Measurements from ENCODE around the gene GAGE12F.
"Not testable (repeated sequence)": the region's sequence is repeated elsewhere in the genome, so short reads cannot be mapped to it uniquely, and the experiment has no call there.

GAGE12F gene, protein sequence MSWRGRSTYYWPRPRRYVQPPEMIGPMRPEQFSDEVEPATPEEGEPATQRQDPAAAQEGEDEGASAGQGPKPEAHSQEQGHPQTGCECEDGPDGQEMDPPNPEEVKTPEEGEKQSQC

GRCh38 chrX:49560542-49560941, at the start of gene GAGE12F:
GAGE12F (plus strand) TSS chrX:49560842; CDS start chrX:49561997, 1,155 bp downstream.
- DNase-seq: not testable (repeated sequence)

DNA sequence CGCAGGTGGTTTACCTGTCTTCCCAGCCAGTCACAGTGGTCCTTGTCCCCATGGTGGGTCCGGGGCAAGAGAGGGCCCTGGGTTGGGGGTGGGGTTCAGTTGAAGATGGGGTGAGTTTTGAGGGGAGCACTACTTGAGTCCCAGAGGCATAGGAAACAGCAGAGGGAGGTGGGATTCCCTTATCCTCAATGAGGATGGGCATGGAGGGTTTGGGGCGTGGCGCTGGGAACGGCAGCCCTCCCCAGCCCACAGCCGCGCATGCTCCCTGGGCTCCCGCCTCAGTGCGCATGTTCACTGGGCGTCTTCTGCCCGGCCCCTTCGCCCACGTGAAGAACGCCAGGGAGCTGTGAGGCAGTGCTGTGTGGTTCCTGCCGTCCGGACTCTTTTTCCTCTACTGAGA, 28.8 kb upstream of the GAGE12F start, which contains the start of gene GAGE12C:
Gene GAGE12C (plus strand): TSS at position 301 of the 400 bp plus-strand sequence. CDS start 1,155 bp downstream, outside the sequence.
- DNase-seq: not testable (repeated sequence)

- not testable (repeated sequence) for DNase-seq
These were observed 19.2 kb upstream of the GAGE12F start, which contains the start of gene GAGE12D for GRCh38 chrX:49541433-49541832. GAGE12D (plus strand) TSS chrX:49541733; CDS start chrX:49542888, 1,155 bp downstream.

DNA sequence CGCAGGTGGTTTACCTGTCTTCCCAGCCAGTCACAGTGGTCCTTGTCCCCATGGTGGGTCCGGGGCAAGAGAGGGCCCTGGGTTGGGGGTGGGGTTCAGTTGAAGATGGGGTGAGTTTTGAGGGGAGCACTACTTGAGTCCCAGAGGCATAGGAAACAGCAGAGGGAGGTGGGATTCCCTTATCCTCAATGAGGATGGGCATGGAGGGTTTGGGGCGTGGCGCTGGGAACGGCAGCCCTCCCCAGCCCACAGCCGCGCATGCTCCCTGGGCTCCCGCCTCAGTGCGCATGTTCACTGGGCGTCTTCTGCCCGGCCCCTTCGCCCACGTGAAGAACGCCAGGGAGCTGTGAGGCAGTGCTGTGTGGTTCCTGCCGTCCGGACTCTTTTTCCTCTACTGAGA, 9.7 kb upstream of the GAGE12F start, which contains the start of gene GAGE12E:
Gene GAGE12E (plus strand): TSS at position 301 of the 400 bp plus-strand sequence. CDS start 1,155 bp downstream, outside the sequence.
- not testable (repeated sequence) for DNase-seq

DNA sequence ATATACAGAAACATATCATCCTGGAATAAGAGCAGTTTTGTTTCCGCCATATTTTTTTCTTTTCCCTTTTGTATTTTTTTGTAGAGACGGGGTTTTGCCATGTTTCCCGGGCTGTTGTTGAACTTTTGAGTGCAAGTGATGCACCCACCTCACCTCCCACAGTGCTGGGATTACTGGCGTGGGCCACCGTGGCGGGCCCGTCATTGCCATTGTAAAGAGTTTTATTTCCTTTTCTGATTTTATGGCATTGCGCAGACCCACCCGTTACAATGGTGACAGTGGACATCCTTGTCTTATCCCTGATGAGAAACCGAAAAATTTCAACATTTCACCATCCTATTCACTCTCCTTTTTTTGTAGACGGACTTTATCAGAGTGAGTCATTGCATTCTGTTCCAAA, 8.1 kb downstream of the GAGE12F start:
- not testable (repeated sequence) for DNase-seq

GRCh38 chrX:49569152-49569551, 8.5 kb downstream of the GAGE12F start:
- not testable (repeated sequence) for DNase-seq

GRCh38 chrX:49570100-49570499, 9.5 kb downstream of the GAGE12F start, which contains the start of gene GAGE12G:
GAGE12G (plus strand) TSS chrX:49570400; CDS start chrX:49571555, 1,155 bp downstream.
- DNase-seq: not testable (repeated sequence)

GRCh38 chrX:49579649-49580048, 19.0 kb downstream of the GAGE12F start, which contains the start of gene GAGE12H:
GAGE12H (plus strand) TSS chrX:49579949; CDS start chrX:49581104, 1,155 bp downstream.
- not testable (repeated sequence) for DNase-seq

DNA sequence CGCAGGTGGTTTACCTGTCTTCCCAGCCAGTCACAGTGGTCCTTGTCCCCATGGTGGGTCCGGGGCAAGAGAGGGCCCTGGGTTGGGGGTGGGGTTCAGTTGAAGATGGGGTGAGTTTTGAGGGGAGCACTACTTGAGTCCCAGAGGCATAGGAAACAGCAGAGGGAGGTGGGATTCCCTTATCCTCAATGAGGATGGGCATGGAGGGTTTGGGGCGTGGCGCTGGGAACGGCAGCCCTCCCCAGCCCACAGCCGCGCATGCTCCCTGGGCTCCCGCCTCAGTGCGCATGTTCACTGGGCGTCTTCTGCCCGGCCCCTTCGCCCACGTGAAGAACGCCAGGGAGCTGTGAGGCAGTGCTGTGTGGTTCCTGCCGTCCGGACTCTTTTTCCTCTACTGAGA, 28.6 kb downstream of the GAGE12F start, which contains the start of gene GAGE2A:
Gene GAGE2A (plus strand): TSS at position 301 of the 400 bp plus-strand sequence. CDS start 1,155 bp downstream, outside the sequence.
- not testable (repeated sequence) for DNase-seq

DNA sequence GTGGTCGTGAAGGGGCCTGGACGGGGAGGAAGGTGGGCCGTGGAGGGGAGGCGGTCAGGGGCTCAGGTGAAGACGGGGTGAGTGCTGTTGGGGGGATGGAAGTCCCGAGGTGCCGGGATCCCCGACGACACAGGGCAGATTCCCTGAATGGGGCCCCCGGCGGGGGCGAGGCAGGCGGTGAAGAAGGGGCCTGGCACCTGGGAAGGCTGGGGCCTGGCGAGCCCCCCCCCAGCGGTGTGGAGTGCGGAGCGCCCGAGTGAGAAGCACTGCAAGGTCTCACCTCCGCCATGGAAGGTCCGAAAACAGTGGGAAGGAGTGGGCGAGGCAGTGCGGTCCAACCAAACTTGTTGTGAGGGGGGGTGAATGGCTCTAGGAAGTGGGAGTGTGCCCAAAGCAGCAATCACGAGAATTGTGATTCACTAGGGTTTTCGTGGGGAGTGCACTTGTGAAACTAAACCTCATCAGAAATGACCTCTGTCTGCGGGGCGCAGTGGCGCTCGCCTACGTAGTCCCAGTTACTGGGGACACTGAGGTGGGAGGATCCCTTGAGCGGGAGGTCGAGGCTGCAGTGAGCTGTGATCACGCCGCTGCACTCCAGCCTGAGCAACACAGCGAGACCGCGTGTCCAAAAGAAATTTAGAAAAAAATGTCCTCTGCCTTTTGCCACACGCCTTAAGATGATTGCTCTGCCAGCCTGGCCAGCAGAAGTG, 29.3 kb downstream of the GAGE12F start:
- not testable (repeated sequence) for DNase-seq

DNA sequence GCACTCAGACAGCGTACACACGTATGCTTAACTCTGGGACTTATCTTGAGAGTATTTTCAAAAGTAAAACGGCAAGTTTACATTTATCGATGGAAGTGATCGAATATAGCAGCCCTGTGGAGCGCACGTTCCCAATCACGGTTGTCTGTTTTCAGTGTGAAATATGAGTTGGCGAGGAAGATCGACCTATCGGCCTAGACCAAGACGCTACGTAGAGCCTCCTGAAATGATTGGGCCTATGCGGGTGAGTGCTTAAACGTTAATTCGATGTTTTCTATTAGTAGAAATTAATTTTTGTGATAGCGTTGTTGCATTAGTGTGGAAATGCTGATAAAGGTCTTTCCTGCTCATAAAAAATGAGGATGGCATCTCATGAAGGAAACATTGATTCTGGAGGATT, 29.8 kb downstream of the GAGE12F start:
- DNase-seq: not testable (repeated sequence)

- DNase-seq: not testable (repeated sequence)
These were observed 38.1 kb downstream of the GAGE12F start, which contains the start of gene GAGE1 for GRCh38 chrX:49598720-49599119. GAGE1 (plus strand) TSS chrX:49599020; CDS start chrX:49600175, 1,155 bp downstream.

GRCh38 chrX:49610718-49611310, 50.2 kb downstream of the GAGE12F start:
- DNase-seq: no peak

Measured in NCI-H1436 (cell line).